Neural progenitor cell (in vitro differentiated cells): ENCODE results near the gene RECK. TPM values are rescaled to one million over a fixed set of nuclear protein-coding genes. Genes with fewer than 3 reads are reported as not detected.
A peak's percentile ranks its signal among the peaks of the same experiment; 100 is the strongest.

Experiments
- DNase-seq: peaks from one replicate; pipeline ENCODE4 v3.0.0-alpha.2; 2016; ENCODE audit warnings: low spot score
- H2AFZ ChIP-seq: fragments of 200-600 bp; sonication (generic); replicated peaks from 2 replicates; pipeline ENCODE4 v1.6.1; 2016; ENCODE audit warnings: antibody characterized with exemption
- H3F3A ChIP-seq: fragments of 200-600 bp; sonication (generic); 2 replicates; pipeline ENCODE4 v1.6.1; 2016; ENCODE audit warnings: antibody characterized with exemption, low read depth
- H3K27ac ChIP-seq: fragments of 200-600 bp; sonication (generic); 2 replicates; pipeline ENCODE4 v1.5.1; 2016; ENCODE audit warnings: mild to moderate bottlenecking
- H3K27me3 ChIP-seq: fragments of 200-600 bp; sonication (generic); 2 replicates; pipeline ENCODE4 v1.6.1; 2016; ENCODE audit warnings: mild to moderate bottlenecking, moderate library complexity
- H3K36me3 ChIP-seq: fragments of 200-600 bp; sonication (generic); 2 replicates; pipeline ENCODE4 v1.5.1; 2016
- H3K4me1 ChIP-seq: fragments of 200-600 bp; sonication (generic); 2 replicates; pipeline ENCODE4 v1.6.1; 2016; ENCODE audit warnings: mixed run types
- H3K4me2 ChIP-seq: fragments of 200-600 bp; sonication (generic); 2 replicates; pipeline ENCODE4 v1.6.1; 2016
- H3K4me3 ChIP-seq: fragments of 200-600 bp; sonication (generic); 2 replicates; pipeline ENCODE4 v1.5.1; 2016
- H3K79me2 ChIP-seq: fragments of 200-600 bp; sonication (generic); 2 replicates; pipeline ENCODE4 v1.6.1; 2016; ENCODE audit warnings: low read depth
- H3K9ac ChIP-seq: fragments of 200-600 bp; sonication (generic); 2 replicates; pipeline ENCODE4 v1.6.1; 2016
- H3K9me3 ChIP-seq: fragments of 200-600 bp; sonication (generic); 2 replicates; pipeline ENCODE4 v1.5.1; 2016; ENCODE audit warnings: low read depth
- H4K20me1 ChIP-seq: fragments of 200-600 bp; sonication (generic); 2 replicates; pipeline ENCODE4 v1.6.1; 2016; ENCODE audit warnings: low read depth
- H3K27ac Mint-ChIP-seq: 3 replicates; pipeline ENCODE4 v1.8.0; 2021; ENCODE audit warnings: mixed read lengths
- H3K27me3 Mint-ChIP-seq: 2 replicates; pipeline ENCODE4 v1.8.0; 2022; ENCODE audit warnings: low read depth, mild to moderate bottlenecking, inconsistent platforms, moderate library complexity, mixed read lengths; ENCODE audit not compliant: insufficient read depth
- H3K36me3 Mint-ChIP-seq: 3 replicates; pipeline ENCODE4 v1.8.0; 2021; ENCODE audit warnings: mixed read lengths
- H3K4me1 Mint-ChIP-seq: 3 replicates; pipeline ENCODE4 v1.8.0; 2021; ENCODE audit warnings: mixed read lengths
- H3K4me3 Mint-ChIP-seq: 3 replicates; pipeline ENCODE4 v1.8.0; 2021; ENCODE audit warnings: mild to moderate bottlenecking, moderate library complexity, mixed read lengths
- H3K9me3 Mint-ChIP-seq: 3 replicates; pipeline ENCODE4 v1.8.0; 2020; ENCODE audit warnings: mixed read lengths
- CTCF ChIP-seq: fragments of 200-600 bp; sonication (generic); IDR thresholded peaks from 2 replicates; pipeline ENCODE4 v1.5.1; 2017; ENCODE audit warnings: antibody characterized with exemption, mild to moderate bottlenecking
- EZH2 ChIP-seq: fragments of 200-600 bp; sonication (generic); IDR thresholded peaks from 2 replicates; pipeline ENCODE4 v1.6.1; 2017; ENCODE audit warnings: antibody characterized with exemption, mild to moderate bottlenecking, moderate library complexity
- EZH2phosphoT487 ChIP-seq: fragments of 200-600 bp; sonication (generic); IDR thresholded peaks from 2 replicates; pipeline ENCODE4 v1.6.1; 2017; ENCODE audit warnings: antibody characterized with exemption
- total RNA-seq: library from RNA; depleted of rRNA; stranded (reverse); fragments of >200 nt; gene quantifications from 2 replicates; pipeline ENCODE4 v1.2.3, GENCODE V29; 2015; ENCODE audit warnings: low replicate concordance

RECK gene
- total RNA-seq, 1 donor from 2014 or later: 11.0 TPM

GRCh38 chr9:36034234-36034633 is 2.5 kb upstream of the RECK start:
- Histone ChIP-seq H3K79me2 (peaks cover 22% of the 10 kb centered on the region), H3F3A (no peaks in the 10 kb centered on the region), H3K36me3 (no peaks in the 10 kb centered on the region), H3K9me3 (no peaks in the 10 kb centered on the region), H3K4me1 (no peaks in the 10 kb centered on the region), H3K27ac (no peak overlapping the region), H3K9ac (no peak overlapping the region), H2AFZ (no peak overlapping the region), H4K20me1 (peaks cover 19% of the 10 kb centered on the region), H3K4me3 (no peak overlapping the region), H3K27me3 (peaks cover 9% of the 10 kb centered on the region), H3K4me2 (no peak overlapping the region)
- Mint-ChIP-seq H3K36me3 (no peaks in the 10 kb centered on the region), H3K9me3 (no peaks in the 10 kb centered on the region), H3K4me1 (peaks cover 17% of the 10 kb centered on the region), H3K27me3 (peaks cover 2% of the 10 kb centered on the region), H3K4me3 (no peak overlapping the region), H3K27ac (no peak overlapping the region)
- no peak for TF ChIP-seq CTCF
- no peak for TF ChIP-seq EZH2
- no peak for TF ChIP-seq EZH2phosphoT487
- DNase-seq: no peak

GRCh38 chr9:36035006-36035405 is 1.7 kb upstream of the RECK start:
- Mint-ChIP-seq H3K36me3 (no peaks in the 10 kb centered on the region), H3K27me3 (peaks cover 2% of the 10 kb centered on the region), H3K4me3 (no peak overlapping the region), H3K4me1 (peaks cover 22% of the 10 kb centered on the region), H3K27ac (no peak overlapping the region), H3K9me3 (no peaks in the 10 kb centered on the region)
- Histone ChIP-seq H3K4me1 (no peaks in the 10 kb centered on the region), H3K36me3 (no peaks in the 10 kb centered on the region), H3K9ac (no peak overlapping the region), H3K4me2 (no peak overlapping the region), H3K27me3 (peaks cover 8% of the 10 kb centered on the region), H3F3A (no peaks in the 10 kb centered on the region), H3K79me2 (peaks cover 29% of the 10 kb centered on the region), H3K9me3 (no peaks in the 10 kb centered on the region), H4K20me1 (peaks cover 27% of the 10 kb centered on the region), H2AFZ (no peak overlapping the region), H3K4me3 (no peak overlapping the region), H3K27ac (no peak overlapping the region)
- no peak for DNase-seq
- TF ChIP-seq EZH2phosphoT487: no peak
- TF ChIP-seq EZH2: no peak
- TF ChIP-seq CTCF: no peak

GRCh38 chr9:36036253-36036779 is 397 bp upstream of the RECK start:
- H3K27ac ChIP-seq: no peak overlapping the region
- peaks cover 27% of the 10 kb centered on the region for H3K4me1 Mint-ChIP-seq
- no peaks in the 10 kb centered on the region for H3K9me3 ChIP-seq
- H4K20me1 ChIP-seq: peaks cover 36% of the 10 kb centered on the region
- H3K4me3 Mint-ChIP-seq: peak overlapping the region; percentile 91
- no peak for DNase-seq
- no peaks in the 10 kb centered on the region for H3K36me3 ChIP-seq
- H3K79me2 ChIP-seq: peaks cover 42% of the 10 kb centered on the region
- H2AFZ ChIP-seq: peak overlapping the region; percentile 95
- no peaks in the 10 kb centered on the region for H3K36me3 Mint-ChIP-seq
- H3K9ac ChIP-seq: no peak overlapping the region
- no peaks in the 10 kb centered on the region for H3F3A ChIP-seq
- peak overlapping the region; percentile 85 for H3K4me2 ChIP-seq
- no peaks in the 10 kb centered on the region for H3K27me3 ChIP-seq
- TF ChIP-seq EZH2phosphoT487: no peak
- no peak for TF ChIP-seq EZH2
- TF ChIP-seq CTCF: no peak
- H3K27me3 Mint-ChIP-seq: peaks cover 2% of the 10 kb centered on the region
- no peaks in the 10 kb centered on the region for H3K4me1 ChIP-seq
- H3K9me3 Mint-ChIP-seq: no peaks in the 10 kb centered on the region
- peak overlapping the region; percentile 74 for H3K4me3 ChIP-seq
- peak overlapping the region; percentile 92 for H3K27ac Mint-ChIP-seq
